Peyer's patch (tissue), 4 donors: ENCODE results near the gene TNFAIP6. TPM values are rescaled to one million over a fixed set of nuclear protein-coding genes. Genes with fewer than 3 reads are reported as not detected.

Source experiments
- DNase-seq, 3 donors: peaks; one replicate each; pipeline ENCODE4 v3.0.0-alpha.2; 2017 to 2019
- H3K27ac ChIP-seq, 4 donors: fragments of 200-600 bp; sonication (generic); one replicate each; pipeline ENCODE4 v1.5.1; 2016 to 2019
- H3K27me3 ChIP-seq, 2 donors: fragments of 200-600 bp; sonication (generic); one replicate each; pipeline ENCODE4 v1.5.1; 2019
- H3K36me3 ChIP-seq, 3 donors: fragments of 200-600 bp; sonication (generic); one replicate each; pipeline ENCODE4 v1.5.1; 2016 to 2019
- H3K4me1 ChIP-seq, 4 donors: fragments of 200-600 bp; sonication (generic); one replicate each; pipeline ENCODE4 v1.5.1; 2016 to 2019
- H3K4me3 ChIP-seq, 4 donors: fragments of 200-600 bp; sonication (generic); 1 replicate in 3 of 4; 2 replicates in 1 of 4; pipeline ENCODE4 v1.5.1; 2016 to 2019; ENCODE audit warnings: mild to moderate bottlenecking in 1 of 4
- H3K9me3 ChIP-seq, 4 donors: fragments of 200-600 bp; sonication (generic); one replicate each; pipeline ENCODE4 v1.5.1; 2016 to 2019; ENCODE audit warnings: mild to moderate bottlenecking in 1 of 4
- POLR2A ChIP-seq, 2 donors: fragments of 450-650 bp; IDR thresholded peaks; one replicate each; pipeline ENCODE4 v1.5.1; 2017; ENCODE audit warnings: antibody characterized with exemption in 2 of 2, mild to moderate bottlenecking in 2 of 2, moderate library complexity in 2 of 2
- total RNA-seq, 4 donors: library from RNA; depleted of rRNA; stranded (reverse); fragments of >200 nt; gene quantifications; one replicate each; pipeline ENCODE4 v1.1.0, GENCODE V29; 2016
- TF ChIP-seq, protein P1 (sequence below), 6 experiments: fragments of 450-650 bp in 4 of 6; fragments of 200-600 bp in 2 of 6; sonication (generic) in 1 of 6; IDR thresholded peaks; one replicate each; pipeline ENCODE4 v1.5.1; 2017 to 2019; ENCODE audit warnings: antibody characterized with exemption in 6 of 6, mild to moderate bottlenecking in 3 of 6, moderate library complexity in 1 of 6

TNFAIP6 gene
- total RNA-seq, 4 donors from 2014 or later = 1.1 TPM; not detected in 3

DNA sequence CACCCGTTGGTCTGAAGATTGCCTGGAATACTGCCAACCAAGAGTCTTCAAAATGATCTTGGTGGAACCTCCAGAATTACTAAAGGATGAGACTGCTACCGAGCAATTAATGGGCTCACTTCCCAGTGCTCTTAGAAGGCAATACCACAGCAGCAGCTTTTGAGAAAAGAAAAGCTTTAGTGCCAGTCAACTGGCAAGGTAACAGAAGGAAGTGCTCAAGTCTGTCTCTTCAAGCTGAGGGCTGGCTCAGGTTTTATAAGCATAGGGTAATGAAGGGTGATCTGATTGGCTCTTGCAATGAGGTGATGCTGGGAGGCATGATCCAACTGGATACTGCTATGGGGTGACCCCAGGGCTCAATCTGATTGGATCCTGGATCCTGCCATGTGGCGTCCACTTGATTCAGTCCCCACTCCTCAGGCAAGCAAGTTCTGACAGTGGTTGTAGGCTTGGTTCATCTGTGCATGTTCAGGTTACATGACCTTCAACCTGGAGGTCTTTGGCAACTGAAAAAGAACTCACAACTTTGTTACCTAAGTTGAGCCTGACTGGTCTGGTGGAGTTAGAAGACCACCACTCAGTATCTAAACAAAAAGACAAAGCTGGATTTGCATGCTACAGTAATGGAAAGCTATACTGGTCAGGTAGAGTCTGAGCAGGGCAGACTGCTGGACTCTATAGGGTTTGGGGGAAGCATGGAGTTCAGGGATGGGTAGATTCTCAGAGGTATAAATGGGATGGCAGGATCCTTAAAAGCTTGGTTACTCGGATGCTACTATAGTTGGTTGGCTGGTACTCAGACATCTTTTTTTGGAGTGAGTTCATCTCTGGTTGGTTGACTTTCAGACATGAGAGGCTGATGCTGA, 38.4 kb downstream of the TNFAIP6 start:
- no peaks in the 10 kb centered on the region for H3K36me3 ChIP-seq
- TF ChIP-seq POLR2A (IDR thresholded peaks at IDR 0.05) = no peak
- no peak overlapping the region for H3K4me3 ChIP-seq
- no peaks in the 10 kb centered on the region for H3K27me3 ChIP-seq
- H3K27ac ChIP-seq = no peak overlapping the region
- no peaks in the 10 kb centered on the region for H3K9me3 ChIP-seq
- no peak for DNase-seq
- H3K4me1 ChIP-seq = no peaks in the 10 kb centered on the region

- no peak for TF ChIP-seq POLR2A (IDR thresholded peaks at IDR 0.05)
- TF ChIP-seq, protein P1, sequence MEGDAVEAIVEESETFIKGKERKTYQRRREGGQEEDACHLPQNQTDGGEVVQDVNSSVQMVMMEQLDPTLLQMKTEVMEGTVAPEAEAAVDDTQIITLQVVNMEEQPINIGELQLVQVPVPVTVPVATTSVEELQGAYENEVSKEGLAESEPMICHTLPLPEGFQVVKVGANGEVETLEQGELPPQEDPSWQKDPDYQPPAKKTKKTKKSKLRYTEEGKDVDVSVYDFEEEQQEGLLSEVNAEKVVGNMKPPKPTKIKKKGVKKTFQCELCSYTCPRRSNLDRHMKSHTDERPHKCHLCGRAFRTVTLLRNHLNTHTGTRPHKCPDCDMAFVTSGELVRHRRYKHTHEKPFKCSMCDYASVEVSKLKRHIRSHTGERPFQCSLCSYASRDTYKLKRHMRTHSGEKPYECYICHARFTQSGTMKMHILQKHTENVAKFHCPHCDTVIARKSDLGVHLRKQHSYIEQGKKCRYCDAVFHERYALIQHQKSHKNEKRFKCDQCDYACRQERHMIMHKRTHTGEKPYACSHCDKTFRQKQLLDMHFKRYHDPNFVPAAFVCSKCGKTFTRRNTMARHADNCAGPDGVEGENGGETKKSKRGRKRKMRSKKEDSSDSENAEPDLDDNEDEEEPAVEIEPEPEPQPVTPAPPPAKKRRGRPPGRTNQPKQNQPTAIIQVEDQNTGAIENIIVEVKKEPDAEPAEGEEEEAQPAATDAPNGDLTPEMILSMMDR (IDR thresholded peaks at IDR 0.05) = no peak
- Histone ChIP-seq H3K4me1 (no peaks in the 10 kb centered on the region), H3K27me3 (no peaks in the 10 kb centered on the region), H3K36me3 (no peaks in the 10 kb centered on the region), H3K27ac (no peak overlapping the region), H3K9me3 (no peaks in the 10 kb centered on the region), H3K4me3 (no peak overlapping the region)
- DNase-seq = no peak
Measured at GRCh38 chr2:151399981-151400380, 42.6 kb downstream of the TNFAIP6 start.

DNA sequence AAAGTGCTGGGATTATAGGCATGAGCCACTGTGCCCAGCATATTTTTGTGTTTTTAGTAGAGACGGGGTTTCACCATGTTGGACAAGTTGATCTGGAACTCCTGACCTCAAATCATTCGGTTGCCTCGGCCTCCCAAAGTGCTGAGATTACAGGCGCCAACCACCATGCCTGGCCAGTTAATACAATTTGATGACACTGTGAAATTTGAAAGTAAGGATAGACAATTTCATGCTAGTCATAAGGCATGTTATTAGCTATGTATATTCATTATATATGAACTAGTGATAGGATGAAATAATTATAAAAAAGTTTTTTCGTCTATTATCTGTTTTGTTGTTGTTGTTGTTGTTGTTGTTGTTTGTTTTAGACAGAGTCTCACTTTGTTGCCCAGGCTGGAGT, 43.8 kb downstream of the TNFAIP6 start:
- H3K36me3 ChIP-seq = no peaks in the 10 kb centered on the region
- H3K27me3 ChIP-seq = no peaks in the 10 kb centered on the region
- no peaks in the 10 kb centered on the region for H3K9me3 ChIP-seq
- DNase-seq = no peak
- H3K27ac ChIP-seq = no peak overlapping the region
- no peak overlapping the region for H3K4me3 ChIP-seq
- TF ChIP-seq POLR2A (IDR thresholded peaks at IDR 0.05) = no peak
- TF ChIP-seq, protein P1 (IDR thresholded peaks at IDR 0.05) = no peak
- no peaks in the 10 kb centered on the region for H3K4me1 ChIP-seq

DNA sequence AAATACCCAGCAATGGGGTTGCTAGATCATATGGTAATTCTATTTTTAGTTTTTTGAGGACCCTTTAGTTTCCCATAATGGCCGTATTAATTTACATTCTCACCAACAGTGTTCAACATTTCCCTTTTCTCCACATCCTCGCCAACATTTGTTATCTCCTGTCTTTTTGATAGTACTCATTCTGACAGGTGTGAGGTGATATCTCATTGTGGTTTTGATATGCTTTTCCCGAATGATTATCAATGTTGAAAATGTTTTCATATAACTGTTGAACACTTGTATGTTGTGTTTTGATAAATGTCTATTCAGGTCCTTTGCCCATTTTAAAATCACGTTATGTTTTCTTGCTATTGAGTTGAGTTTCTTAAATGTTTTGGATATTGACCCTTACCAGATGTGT, 46.5 kb downstream of the TNFAIP6 start:
- no peaks in the 10 kb centered on the region for H3K36me3 ChIP-seq
- no peak overlapping the region for H3K4me3 ChIP-seq
- no peak overlapping the region for H3K27ac ChIP-seq
- no peaks in the 10 kb centered on the region for H3K4me1 ChIP-seq
- no peak for DNase-seq
- TF ChIP-seq POLR2A (IDR thresholded peaks at IDR 0.05) = no peak
- TF ChIP-seq, protein P1 (IDR thresholded peaks at IDR 0.05) = no peak
- H3K27me3 ChIP-seq = no peaks in the 10 kb centered on the region
- H3K9me3 ChIP-seq = no peaks in the 10 kb centered on the region

DNA sequence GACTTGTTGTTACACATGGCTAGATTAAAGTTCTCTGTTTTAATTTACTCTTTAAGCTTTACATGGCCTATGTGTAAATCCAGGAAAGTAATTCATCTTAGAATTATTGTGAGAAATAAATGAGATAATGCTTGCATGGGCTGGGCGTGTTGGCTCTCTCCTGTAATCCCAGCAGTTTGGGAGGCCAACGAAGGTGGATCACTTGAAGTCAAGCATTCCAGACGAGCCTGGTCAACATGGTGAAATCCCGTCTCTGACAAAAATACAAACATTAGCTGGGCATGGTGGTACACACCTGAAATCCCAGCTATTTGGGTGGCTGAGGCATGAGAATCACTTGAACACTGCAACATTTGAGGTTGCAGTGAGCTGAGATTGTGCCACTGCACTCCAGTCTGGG, 48.0 kb downstream of the TNFAIP6 start:
- no peak overlapping the region for H3K4me3 ChIP-seq
- no peaks in the 10 kb centered on the region for H3K9me3 ChIP-seq
- H3K27ac ChIP-seq = no peak overlapping the region
- no peaks in the 10 kb centered on the region for H3K27me3 ChIP-seq
- no peak for TF ChIP-seq POLR2A (IDR thresholded peaks at IDR 0.05)
- H3K4me1 ChIP-seq = peaks cover 0 to 2% (median 0%) of the 10 kb centered on the region in 4 donors
- DNase-seq = no peak
- no peaks in the 10 kb centered on the region for H3K36me3 ChIP-seq

- TF ChIP-seq POLR2A (IDR thresholded peaks at IDR 0.05) = no peak
- TF ChIP-seq, protein P1 (IDR thresholded peaks at IDR 0.05) = no peak
- Histone ChIP-seq H3K9me3 (no peaks in the 10 kb centered on the region), H3K4me1 (peaks cover 0 to 9% (median 6%) of the 10 kb centered on the region in 4 donors), H3K27me3 (no peaks in the 10 kb centered on the region), H3K27ac (no peak overlapping the region), H3K4me3 (no peak overlapping the region), H3K36me3 (peaks cover 0 to under 1% (median 0%) of the 10 kb centered on the region in 3 donors)
- DNase-seq = no peak
Measured at GRCh38 chr2:151407281-151407680, 49.9 kb downstream of the TNFAIP6 start.
